Measurements from ENCODE around the gene ATP5PO.
"Not testable (repeated sequence)": the region's sequence is repeated elsewhere in the genome, so short reads cannot be mapped to it uniquely, and the experiment has no call there.

Gene ATP5PO

DNA sequence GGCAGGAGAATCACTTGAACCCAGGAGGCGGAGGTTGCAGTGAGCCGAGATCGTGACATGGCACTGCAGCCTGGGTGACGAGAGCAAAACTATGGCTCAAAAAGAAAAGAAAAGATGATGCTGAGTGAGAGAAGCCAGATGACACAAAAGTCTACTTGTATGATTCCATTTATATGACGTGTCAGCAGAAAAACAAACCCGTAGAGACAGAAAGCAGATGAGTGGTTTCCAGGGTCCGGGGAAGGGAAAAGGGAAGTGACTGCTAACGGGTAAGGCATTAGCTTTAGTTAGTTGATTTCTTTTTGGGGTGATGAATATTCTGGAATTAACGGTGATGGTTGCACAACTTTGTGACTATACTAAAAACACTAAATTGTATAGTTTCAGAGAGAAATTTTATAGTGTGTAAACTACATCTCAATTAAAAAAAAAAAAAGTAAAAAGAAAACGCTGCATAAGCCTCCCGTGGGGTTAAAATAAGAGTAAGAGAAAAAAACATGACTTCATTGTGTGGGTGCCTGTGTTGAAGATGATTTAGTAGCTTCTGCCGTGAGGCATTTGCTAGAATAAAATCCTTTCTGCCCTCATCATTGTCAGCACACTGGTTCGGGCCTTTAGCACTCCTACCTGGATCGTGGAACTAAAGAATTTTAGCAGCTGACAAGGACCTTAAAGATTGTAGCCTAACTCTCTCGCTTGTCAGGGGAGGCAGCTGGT, 24.7 kb upstream of the ATP5PO start:
- DNase-seq: no peak

GRCh38 chr21:33939226-33939625, 23.6 kb upstream of the ATP5PO start:
- DNase-seq: no peak

DNA sequence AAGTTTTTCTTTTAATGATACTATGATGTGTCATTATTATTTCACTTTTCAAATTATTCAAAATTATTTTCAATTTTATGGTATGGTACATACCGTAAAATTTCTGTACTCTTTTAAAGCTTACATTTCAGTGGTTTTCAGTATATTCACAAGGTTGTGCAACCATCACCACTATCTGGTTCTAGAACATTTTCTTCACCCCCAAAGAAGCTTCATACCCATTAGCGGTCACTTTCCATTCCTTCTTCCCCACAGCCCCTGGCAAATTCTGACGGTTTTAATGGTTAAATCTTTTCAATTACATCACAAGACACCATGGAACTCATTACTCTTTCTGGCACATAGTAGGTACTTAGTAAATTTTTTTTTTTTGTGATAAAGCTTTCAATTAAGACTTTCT, 22.8 kb upstream of the ATP5PO start:
- no peak for DNase-seq

DNA sequence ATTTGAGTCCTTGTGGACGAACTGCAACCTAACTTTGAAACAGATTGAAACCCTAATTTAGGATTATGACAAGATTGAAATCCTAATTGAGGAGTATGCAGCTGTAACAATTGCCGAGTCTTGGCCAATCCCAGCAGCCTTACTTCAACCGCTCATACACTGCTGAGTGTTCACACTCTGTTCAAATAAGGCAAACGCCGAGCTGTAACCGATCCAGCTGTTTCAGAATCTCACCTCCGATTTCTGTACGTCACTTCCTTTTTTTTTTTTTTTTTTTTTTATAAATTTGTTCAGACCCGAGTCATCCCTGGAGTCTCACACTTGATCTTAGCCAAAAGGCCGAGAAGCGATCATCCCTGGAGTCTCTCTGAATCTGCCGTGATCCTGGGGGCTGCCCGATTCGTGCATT, 22.3 kb upstream of the ATP5PO start:
- peak; percentile 78 for DNase-seq

DNA sequence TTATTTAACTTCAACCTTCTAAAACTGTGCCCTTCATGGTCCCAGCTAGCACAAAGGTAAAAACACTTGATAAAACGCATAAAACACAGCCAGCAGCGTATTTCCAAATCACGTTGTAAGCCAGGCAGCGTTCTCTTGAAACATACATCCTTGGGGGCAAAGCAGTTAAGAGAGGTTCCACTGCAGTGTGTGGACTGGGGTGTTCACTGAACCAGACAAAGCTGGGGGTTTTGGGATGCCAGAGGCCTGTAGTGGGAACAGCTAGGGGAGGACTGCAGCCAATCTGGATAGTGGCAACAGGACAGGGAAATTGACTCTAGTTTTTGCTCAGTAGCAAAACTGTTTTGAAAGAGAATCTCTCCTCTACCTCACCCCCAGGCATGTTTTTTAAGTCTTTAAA, 21.5 kb upstream of the ATP5PO start:
- DNase-seq: no peak

DNA sequence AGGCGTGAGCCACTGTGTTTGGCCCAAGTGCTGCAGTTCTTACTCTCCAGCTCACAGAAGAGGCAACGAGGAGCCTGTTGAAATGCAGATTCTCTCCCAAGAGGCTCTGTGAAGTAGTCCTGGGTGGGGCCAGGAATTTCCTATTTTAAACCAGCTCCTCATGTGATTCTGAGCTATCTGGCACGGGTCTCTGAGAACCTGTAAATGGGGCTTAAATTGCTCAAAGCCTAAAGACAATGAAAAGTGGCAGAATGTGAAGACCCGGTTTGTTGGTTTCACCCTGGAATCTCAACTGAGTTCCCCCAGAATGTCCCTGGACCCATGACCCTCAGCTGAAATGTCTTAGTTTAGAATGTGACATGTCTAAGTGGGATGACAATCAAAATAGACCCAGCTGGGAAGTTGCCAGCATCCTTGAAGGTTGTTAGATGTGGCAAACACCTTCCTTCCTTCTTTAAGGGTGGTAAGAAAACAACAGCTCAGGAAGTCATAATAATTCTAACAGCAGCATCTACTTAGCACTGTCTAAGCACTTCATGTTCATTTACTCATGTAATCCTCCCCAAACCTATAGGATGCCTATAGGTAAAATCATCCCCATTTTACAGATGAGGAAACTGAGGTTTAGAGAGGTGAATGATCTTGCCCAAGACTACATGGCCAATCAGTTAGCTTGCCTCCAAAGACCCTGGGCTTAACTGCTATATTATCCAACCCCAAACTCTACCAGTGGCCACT, 20.9 kb upstream of the ATP5PO start:
- peak; percentile 76 for DNase-seq

DNA sequence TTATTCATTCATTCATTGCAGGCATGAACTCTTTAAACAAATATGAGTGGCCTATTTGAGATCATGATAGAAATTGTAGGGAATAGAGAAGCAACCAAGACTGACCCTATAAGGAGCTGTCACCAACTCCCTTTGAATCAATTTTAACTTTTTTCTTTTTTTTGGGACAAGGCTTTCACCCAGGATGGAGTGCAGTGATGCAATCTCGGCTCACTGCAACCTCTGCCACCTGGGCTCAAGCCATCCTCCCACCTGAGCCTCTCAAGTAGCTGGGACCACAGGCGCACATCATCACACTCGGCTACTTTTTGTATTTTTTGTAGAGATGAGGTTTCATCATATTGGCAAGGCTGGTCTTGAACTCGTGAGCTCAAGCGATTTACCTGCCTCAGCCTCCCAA, 17.1 kb upstream of the ATP5PO start:
- no peak for DNase-seq

DNA sequence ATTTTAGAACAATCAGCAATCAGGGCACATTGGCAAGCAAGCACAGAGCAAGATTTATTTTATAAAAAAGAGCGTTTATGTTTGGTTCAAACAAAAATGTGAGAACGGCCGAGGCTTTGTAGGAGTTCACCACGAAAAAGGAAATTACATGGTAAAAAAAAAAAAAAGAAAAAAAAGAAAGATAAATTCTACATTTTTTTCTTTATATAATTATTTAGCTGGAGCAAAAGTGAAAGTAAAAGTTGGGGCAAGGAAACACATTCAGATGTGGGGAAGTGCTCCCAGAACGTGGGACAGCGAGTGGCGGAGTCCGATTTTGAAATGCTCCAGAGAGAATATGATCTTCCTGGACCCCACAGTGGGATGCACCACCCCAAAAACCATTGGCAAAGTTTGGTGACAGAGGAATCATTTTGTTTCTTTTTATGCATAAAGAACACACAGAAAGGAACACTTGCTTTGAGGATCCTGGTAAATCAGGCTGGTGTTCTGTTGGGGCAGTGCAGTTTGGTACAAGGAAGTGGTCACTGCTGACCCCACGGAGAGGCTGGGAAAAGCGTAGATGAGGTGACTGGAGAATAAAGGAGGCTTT, 16.3 kb upstream of the ATP5PO start:
- DNase-seq: peak; percentile 57

DNA sequence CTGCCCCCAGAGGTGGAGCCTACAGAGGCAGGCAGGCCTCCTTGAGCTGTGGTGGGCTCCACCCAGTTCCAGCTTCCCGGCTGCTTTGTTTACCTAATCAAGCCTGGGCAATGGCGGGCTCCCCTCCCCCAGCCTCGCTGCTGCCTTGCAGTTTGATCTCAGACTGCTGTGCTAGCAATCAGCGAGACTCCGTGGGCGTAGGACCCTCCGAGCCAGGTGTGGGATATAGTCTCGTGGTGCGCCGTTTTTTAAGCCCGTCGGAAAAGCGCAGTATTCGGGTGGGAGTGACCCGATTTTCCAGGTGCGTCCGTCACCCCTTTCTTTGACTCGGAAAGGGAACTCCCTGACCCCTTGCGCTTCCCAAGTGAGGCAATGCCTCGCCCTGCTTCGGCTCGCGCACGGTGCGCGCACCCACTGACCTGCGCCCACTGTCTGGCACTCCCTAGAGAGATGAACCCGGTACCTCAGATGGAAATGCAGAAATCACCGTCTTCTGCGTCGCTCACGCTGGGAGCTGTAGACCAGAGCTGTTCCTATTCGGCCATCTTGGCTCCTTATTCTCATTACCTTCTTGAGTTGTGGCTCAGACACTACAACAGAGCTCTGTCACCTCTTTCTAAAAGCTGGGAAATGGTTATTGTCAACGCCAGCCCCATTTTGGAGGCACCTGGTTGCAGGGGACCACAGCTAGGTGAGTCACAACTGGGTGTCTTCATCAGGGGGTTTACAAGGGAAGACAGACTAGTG, 15.6 kb upstream of the ATP5PO start:
- DNase-seq: peak; percentile 82

- not testable (repeated sequence) for DNase-seq
Measured at GRCh38 chr21:33926248-33926647, 10.6 kb upstream of the ATP5PO start.

DNA sequence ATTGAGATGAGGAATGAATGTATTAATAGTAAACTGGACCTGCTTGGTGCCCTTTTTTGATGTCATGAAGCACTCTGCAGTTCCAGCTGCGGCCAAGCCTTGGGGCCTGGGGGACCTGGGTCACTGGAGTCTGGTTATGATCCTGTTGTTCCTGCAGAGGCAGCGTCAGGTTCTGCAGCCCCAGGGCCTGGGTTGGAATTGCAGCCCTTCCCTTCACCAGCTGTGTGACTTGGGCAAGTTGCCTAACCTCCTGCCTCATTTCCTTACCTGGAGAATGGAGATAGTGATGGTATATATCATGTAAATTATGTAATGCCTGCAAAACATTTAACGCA, 9.1 kb upstream of the ATP5PO start:
- no peak for DNase-seq

DNA sequence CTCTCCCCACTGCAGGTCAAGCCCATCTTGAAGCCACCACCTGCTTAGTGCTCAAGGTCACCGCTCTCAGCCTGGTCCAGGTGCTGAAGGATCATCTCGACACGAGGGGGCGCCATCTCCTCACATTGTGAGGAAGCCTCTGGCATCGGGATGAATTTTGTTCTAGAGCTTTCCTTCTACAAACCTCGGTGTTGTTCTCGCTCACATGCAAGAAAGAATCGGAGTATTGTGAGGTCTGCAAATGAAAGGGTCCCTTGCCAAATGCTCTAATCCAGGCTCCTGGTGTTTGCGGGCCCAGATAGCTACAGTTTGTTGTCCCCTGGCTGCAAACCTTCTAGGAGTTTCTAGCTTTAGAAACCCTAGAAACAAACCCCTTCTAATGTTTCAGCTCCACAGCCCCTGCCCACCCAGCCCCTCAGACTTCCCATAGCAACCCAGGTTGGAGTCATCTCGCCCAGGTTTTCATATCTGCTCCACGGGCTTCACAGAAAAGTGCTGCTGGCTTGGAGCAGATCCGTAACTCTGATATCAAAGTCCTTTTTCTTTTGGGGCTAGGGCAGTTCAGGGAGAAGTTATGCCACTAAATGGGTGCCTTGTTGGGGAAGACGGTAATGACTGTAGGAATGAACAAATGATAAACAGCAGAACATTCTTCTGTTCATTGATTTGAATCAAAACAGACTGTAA, 8.6 kb upstream of the ATP5PO start:
- DNase-seq: peak; percentile 86

DNA sequence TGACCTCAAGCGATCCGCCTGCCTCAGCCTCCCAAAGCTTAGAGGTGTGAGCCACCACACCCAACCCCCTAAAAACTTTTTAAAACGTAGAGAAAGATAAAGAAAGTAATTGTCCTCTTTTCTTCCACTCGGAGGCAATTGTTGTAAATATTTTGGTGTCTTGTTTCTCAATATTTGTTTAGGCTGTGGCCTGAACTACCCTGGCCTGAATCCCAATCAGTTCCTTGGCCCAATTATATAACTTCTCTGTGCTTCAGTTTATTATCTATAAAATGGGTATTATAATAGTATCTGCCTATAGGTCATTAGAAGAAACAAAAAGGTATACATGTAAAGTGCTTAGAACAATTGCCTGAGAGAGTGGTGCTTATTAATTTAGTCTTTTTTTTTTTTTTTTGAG, 1.8 kb upstream of the ATP5PO start:
- DNase-seq: no peak

GRCh38 chr21:33916200-33916567, 580 bp upstream of the ATP5PO start:
- DNase-seq: no peak

DNA sequence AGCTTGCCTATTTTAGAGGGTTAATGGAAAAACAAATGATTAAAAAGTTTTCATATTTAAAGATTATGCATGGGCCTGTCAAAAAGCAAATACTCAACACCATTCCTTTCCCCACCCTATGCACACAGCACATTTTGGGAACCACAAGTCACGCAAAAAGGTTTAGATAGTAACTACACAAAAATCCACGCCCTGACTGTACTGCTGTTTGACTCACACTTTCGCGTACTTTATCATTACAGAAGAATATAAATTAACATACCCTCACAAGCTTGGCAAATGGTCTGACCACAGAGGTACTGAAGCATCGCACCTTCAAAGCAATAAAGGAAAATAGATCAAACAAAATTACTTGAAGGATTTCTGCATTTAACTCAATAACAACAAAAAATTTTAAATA, 1.4 kb downstream of the ATP5PO start:
- no peak for DNase-seq

DNA sequence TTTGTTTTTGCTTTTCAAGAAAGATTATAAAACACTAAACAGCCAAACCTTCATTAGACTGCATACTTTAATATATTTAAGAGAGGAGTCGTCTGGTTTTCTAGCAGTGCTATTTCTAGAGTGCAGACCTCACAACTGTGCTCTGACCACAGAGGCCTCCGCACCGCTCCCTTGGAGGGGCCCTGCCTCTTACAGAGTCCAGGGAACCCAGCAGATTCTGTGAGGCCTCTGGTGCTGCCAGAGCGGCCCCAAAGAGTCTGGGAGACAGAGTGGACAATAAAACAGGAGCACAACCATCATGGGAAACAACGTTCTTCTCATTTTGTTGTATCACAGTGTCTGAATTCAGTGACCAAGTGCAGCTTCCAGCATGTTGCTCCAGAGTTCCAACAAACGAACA, 5.8 kb downstream of the ATP5PO start:
- DNase-seq: no peak

- no peak for DNase-seq
Measured at GRCh38 chr21:33908760-33909159, 6.8 kb downstream of the ATP5PO start.

GRCh38 chr21:33904041-33904440, 11.6 kb downstream of the ATP5PO start:
- DNase-seq: no peak

GRCh38 chr21:33902349-33902748, 13.3 kb downstream of the ATP5PO start:
- no peak for DNase-seq

DNA sequence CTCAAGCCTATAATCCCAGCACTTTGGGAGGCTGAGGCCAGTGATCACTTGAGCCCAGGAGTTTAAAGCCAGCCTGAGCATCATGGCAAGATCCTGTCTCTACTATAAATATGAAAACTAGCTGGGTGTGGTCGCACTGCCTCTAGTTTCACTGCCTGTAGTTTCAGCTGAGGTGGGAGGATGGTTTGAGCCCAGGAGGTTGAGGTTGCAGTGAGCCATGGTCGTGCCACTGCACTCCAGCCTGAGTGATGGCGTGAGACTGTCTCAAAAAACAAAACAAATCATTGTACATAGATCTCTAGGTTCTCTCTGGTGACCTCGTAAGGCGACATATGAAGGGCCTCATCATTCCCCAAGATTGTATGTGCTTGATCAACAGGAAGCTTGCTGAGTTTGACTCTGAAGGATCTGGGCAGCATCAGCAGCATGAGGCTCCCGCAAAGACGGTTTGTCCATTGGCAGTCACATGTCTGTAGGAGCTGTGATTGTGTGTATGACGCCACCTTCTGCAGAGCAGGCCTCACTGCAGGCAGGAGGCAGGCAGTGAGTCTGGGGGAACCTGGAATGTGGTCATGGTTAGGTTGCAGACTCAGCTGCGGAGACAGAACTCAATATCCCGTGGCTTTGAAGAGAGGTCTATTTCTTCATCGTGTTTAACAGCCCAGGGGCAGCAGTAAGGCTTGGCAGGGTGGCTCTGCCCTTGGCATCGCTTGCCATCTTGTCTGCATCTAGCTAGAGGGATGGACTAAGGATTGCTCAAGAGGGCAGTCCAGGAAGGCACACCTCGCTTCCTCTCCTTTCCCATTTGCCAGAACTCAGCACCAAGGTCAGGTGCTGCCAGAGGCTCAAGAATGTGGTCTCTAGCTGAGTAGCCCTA, 14.0 kb downstream of the ATP5PO start:
- no peak for DNase-seq

GRCh38 chr21:33899199-33899598, 16.4 kb downstream of the ATP5PO start:
- no peak for DNase-seq

DNA sequence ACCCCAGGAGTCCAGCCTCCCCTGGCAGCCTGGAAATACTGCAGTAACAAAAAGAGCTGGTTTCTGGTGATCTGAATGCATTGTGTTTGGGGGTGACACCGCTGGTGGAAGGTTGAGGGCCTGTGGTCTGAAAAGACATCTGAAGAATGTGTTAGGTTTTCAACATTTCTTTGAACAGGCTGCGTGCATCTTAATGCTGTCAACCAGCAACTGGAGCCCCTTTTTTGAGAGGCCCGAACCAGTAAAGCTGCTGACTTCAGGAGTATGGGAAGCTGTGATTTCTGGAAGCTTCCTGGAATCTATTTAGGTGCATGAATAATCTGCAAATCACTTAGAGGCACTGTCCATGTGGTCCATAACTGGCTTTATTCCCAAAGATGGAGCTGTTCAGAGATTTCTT, 17.0 kb downstream of the ATP5PO start:
- DNase-seq: no peak

Measured in CD4-positive, alpha-beta T cell treated with Interleukin-12 subunit alpha and Interleukin-12 subunit beta, for 1 hour (primary cell).